ACC112 (cell line): ENCODE data around the gene VPS18.

Experiments used
- H2AFZ ChIP-seq: fragments of 200-600 bp; sonication (generic); one replicate; pipeline ENCODE4 v1.6.0; 2017; ENCODE audit warnings: antibody characterized with exemption, low read length; ENCODE audit not compliant: unreplicated experiment
- H3K27ac ChIP-seq: fragments of 200-600 bp; sonication (generic); 2 replicates; pipeline ENCODE4 v1.5.1; 2014; ENCODE audit warnings: low read depth, mild to moderate bottlenecking, antibody characterized with exemption, low read length, moderate library complexity
- H3K27me3 ChIP-seq: fragments of 200-600 bp; sonication (generic); 2 replicates; pipeline ENCODE4 v1.6.1; 2014; ENCODE audit warnings: mild to moderate bottlenecking, antibody characterized with exemption, low read length, moderate library complexity, mixed read lengths; ENCODE audit not compliant: insufficient read depth
- H3K36me3 ChIP-seq: fragments of 200-600 bp; sonication (generic); 2 replicates; pipeline ENCODE4 v1.6.1; 2016; ENCODE audit warnings: mild to moderate bottlenecking, antibody characterized with exemption, low read length, moderate library complexity, mixed read lengths; ENCODE audit not compliant: insufficient read depth
- H3K4me1 ChIP-seq: fragments of 200-600 bp; sonication (generic); one replicate; pipeline ENCODE4 v1.6.1; 2016; ENCODE audit warnings: low read length, mixed read lengths; ENCODE audit not compliant: insufficient read depth, unreplicated experiment, control insufficient read depth
- H3K4me3 ChIP-seq: fragments of 200-600 bp; sonication (generic); 2 replicates; pipeline ENCODE4 v1.5.1; 2014; ENCODE audit warnings: mild to moderate bottlenecking, low read depth, low read length
- H3K79me2 ChIP-seq: fragments of 200-600 bp; sonication (generic); one replicate; pipeline ENCODE4 v1.6.0; 2016; ENCODE audit warnings: low read length; ENCODE audit not compliant: control insufficient read depth, unreplicated experiment, insufficient read depth

Gene VPS18

DNA sequence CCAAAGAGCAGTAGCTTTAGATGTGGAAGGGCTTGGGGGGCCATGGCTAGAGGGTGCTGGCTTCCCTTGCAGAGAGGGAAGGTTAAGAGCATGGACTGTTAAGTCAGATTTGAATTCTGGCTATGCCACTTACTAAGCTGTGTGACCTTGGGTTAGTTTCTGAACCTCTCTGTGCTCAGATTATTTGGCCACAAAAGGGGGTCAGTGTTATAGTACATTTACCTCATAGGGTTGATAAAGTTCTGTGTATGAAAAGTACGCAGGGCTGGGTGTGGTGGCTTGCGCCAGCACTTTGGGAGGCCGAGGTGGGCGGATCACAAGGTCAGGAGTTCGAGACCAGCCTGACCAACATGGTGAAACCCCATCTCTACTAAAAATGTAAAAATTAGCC is 6.8 kb downstream of the VPS18 start:
- no peak overlapping the region for H3K4me3 ChIP-seq
- H3K79me2 ChIP-seq, result peaks cover 26% of the 10 kb centered on the region
- H3K27me3 ChIP-seq, result no peaks in the 10 kb centered on the region
- H3K27ac ChIP-seq, result no peak overlapping the region
- H3K36me3 ChIP-seq, result peaks cover 10% of the 10 kb centered on the region; the same call in 1 of the 2 replicates
- H3K4me1 ChIP-seq, result peaks cover 14% of the 10 kb centered on the region
- no peak overlapping the region for H2AFZ ChIP-seq

DNA sequence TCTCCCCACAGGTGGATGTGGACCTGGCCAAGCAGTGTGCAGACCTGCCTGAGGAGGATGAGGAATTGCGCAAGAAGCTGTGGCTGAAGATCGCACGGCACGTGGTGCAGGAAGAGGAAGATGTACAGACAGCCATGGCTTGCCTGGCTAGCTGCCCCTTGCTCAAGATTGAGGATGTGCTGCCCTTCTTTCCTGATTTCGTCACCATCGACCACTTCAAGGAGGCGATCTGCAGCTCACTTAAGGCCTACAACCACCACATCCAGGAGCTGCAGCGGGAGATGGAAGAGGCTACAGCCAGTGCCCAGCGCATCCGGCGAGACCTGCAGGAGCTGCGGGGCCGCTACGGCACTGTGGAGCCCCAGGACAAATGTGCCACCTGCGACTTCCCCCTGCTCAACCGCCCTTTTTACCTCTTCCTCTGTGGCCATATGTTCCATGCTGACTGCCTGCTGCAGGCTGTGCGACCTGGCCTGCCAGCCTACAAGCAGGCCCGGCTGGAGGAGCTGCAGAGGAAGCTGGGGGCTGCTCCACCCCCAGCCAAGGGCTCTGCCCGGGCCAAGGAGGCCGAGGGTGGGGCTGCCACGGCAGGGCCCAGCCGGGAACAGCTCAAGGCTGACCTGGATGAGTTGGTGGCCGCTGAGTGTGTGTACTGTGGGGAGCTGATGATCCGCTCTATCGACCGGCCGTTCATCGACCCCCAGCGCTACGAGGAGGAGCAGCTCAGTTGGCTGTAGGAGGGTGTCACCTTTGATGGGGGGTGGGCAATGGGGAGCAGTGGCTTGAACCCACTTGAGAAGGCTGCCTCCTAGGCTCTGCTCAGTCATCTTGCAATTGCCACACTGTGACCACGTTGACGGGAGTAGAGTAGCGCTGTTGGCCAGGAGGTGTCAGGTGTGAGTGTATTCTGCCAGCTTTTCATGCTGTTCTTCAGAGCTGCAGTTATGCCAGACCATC is 8.6 kb downstream of the VPS18 start:
- H3K4me1 ChIP-seq, result peaks cover 28% of the 10 kb centered on the region
- peaks cover 23% of the 10 kb centered on the region for H3K79me2 ChIP-seq
- H3K27ac ChIP-seq, result no peak overlapping the region
- H2AFZ ChIP-seq, result no peak overlapping the region
- H3K27me3 ChIP-seq, result no peaks in the 10 kb centered on the region
- peaks cover 10% of the 10 kb centered on the region; the same call in 1 of the 2 replicates for H3K36me3 ChIP-seq
- H3K4me3 ChIP-seq, result no peak overlapping the region

- Histone ChIP-seq H2AFZ (no peak overlapping the region), H3K79me2 (peaks cover 15% of the 10 kb centered on the region), H3K36me3 (peaks cover 10% of the 10 kb centered on the region; the same call in 1 of the 2 replicates), H3K27me3 (no peaks in the 10 kb centered on the region), H3K4me1 (peaks cover 31% of the 10 kb centered on the region), H3K27ac (no peak overlapping the region), H3K4me3 (no peak overlapping the region)
Measured at GRCh38 chr15:40904552-40905201, 10.4 kb downstream of the VPS18 start.

DNA sequence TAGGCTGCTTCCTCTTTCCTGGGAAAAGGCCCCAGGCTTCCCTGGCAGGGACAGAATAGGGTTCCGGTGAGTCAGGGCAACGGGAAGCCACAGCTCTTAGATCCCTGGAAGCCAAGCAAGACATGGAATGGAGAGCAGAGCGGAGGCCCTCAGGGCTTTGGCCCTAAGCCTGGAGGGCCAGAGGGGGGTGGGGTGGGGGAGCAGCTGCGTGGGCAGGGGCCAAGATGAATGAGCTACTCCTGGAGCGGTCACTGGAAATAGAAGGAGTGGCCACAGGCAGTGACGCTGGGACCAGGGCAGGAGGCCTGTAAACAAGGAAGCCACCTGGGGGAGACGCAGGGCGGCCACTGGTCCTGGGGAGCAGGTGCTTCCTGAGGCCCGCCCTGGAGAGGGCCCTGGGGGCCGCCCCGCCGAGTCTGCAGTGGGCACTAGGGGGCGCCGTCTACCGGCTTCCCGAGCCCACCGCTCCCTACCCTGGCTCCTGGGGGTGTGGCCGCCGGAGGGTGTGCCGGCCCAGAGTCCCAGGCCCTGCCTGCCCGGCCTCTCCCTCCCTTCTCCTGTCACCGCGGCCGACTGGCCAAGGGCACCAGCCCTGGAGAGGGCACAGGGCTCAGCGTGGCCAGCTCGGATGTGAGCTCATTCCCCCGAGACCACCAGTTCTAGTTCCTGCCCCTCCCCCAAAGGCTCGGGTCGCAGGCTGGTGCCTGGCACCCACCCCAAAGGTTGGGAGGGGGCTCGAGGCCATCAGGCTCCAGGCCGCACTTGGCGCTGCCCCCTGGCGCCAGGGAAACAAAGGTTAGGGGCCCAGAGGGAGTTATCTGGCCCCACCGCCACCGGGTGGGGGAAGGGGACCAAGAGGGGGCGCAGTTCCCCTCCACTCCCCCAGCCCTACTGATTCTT is 12.1 kb downstream of the VPS18 start:
- peak overlapping the region; percentile 70 for H3K4me3 ChIP-seq
- H3K79me2 ChIP-seq, result peaks cover 2% of the 10 kb centered on the region
- H3K36me3 ChIP-seq, result peaks cover 10% of the 10 kb centered on the region; the same call in 1 of the 2 replicates
- no peak overlapping the region for H2AFZ ChIP-seq
- H3K27ac ChIP-seq, result peak overlapping the region; percentile 73
- H3K4me1 ChIP-seq, result peaks cover 40% of the 10 kb centered on the region
- H3K27me3 ChIP-seq, result no peaks in the 10 kb centered on the region

DNA sequence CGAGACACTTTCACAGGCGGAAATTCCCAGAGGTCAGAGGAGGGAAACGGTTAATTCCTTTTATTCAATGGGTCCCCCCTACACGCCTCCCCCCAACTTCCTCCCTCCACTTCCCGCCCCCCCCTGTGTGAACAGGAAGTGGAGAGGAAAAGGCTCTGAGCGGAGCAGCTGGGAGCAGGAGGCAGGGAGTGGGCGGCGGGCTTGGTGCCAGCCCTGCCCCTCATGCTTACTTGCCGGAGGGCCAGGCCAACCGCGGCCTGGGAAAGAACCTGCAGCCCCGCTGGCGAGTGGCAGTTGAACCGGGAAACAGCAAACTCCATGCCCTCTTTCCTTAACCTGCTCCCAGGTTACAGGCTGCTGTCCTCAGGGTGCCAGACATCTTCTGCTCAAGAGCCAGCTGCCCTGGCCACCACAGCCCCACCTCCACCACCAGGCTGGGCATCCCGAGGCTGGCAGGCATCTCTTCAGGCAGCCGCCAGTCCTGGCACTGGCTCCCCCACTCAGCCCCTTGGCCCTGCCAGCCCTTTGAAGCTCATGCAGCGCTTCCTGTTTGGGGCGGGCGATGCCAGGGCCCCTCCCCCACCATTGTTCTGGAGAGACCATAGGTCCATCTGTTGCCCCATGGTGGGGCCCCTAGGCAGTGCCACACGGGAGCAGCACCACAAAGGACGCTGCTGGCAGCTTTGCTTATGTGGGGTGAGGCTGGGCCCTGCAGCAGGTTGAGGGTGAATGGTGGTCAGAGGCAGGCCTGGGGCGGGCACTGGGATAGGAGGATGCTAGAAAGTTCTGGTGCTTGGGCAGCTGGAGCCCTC is 12.9 kb downstream of the VPS18 start:
- Histone ChIP-seq H3K36me3 (peaks cover 10% of the 10 kb centered on the region; the same call in 1 of the 2 replicates), H3K27ac (peak overlapping the region; percentile 73), H3K27me3 (no peaks in the 10 kb centered on the region), H3K4me3 (peak overlapping the region; percentile 70), H2AFZ (no peak overlapping the region), H3K79me2 (no peaks in the 10 kb centered on the region), H3K4me1 (peaks cover 40% of the 10 kb centered on the region)

DNA sequence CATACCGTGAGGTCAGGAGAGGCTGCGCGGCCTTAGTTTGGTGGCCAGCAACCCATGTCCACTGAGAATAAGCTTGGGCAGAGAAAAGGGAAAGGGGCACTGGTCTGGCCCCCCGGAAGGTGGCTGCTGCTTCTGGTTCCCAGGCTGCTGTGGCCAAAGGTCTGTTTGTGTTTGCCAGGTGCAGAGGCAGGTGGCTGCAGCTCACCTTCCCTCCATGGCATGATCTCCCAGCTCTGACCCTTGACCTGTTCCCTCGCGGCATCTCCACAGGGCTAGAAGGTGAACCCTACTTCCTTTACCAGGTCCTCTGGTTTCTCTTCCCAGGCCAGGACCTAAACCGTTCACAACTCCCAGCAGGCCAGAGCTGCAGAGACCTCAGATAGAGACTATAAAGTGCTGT is 13.8 kb downstream of the VPS18 start:
- no peak overlapping the region for H2AFZ ChIP-seq
- H3K4me3 ChIP-seq, result no peak overlapping the region
- H3K4me1 ChIP-seq, result peaks cover 32% of the 10 kb centered on the region
- H3K36me3 ChIP-seq, result peaks cover 10% of the 10 kb centered on the region; the same call in 1 of the 2 replicates
- no peak overlapping the region for H3K27ac ChIP-seq
- H3K79me2 ChIP-seq, result no peaks in the 10 kb centered on the region
- no peaks in the 10 kb centered on the region for H3K27me3 ChIP-seq

DNA sequence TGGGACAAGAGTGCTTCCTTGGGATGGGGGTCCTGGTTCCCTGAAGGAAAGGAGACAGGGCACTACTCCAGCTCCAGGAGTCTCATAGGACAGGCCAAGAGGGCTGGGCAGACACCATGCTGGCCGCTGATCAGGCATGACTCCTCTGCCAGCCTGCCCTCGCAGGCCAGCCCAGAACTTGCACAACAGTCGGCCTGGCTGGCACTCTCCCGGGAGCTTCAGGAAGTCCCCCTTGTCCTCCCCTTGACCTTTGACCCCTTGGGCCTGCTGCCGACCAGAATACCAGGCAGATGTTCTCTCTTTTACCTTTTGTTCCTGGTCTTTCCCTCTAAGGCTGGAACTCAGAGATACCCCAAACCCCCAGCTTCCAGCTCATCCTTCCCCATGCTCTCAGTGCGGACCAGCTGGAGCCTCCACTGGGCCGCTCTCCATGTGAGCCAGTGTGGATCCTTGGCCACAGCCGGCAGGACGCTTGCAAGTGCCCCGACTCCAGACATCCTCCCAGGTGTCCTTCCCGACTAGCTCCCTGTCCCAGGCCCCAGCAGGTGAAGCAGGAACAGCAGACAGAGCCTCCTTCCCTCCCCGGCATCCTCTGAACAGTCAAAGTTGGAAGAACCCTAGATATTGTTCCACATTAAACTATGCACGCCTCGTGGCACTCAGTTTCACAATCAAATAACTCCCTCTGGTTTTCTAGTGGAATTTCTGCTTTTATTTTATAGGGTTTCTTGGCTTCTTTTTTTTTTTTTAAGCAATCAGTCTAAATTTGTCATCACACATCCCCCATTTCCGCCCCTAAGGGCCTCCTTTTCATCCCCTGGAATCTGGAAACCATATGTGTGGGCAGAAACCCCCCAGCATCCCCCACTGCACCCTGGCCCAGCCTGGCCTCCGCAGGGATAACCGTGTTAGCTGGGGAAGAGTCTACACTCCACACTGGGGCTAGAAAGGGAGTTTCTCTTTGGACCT is 15.7 kb downstream of the VPS18 start:
- no peak overlapping the region for H3K27ac ChIP-seq
- H3K27me3 ChIP-seq, result no peaks in the 10 kb centered on the region
- no peak overlapping the region for H2AFZ ChIP-seq
- no peak overlapping the region for H3K4me3 ChIP-seq
- no peaks in the 10 kb centered on the region for H3K36me3 ChIP-seq
- no peaks in the 10 kb centered on the region for H3K79me2 ChIP-seq
- peaks cover 32% of the 10 kb centered on the region for H3K4me1 ChIP-seq

- Histone ChIP-seq H3K27me3 (no peaks in the 10 kb centered on the region), H3K4me3 (no peak overlapping the region), H2AFZ (no peak overlapping the region), H3K36me3 (no peaks in the 10 kb centered on the region), H3K4me1 (peaks cover 25% of the 10 kb centered on the region), H3K79me2 (no peaks in the 10 kb centered on the region), H3K27ac (no peak overlapping the region)
Measured at GRCh38 chr15:40911141-40911540, 16.9 kb downstream of the VPS18 start.

- Histone ChIP-seq H3K27ac (no peak overlapping the region), H3K27me3 (no peaks in the 10 kb centered on the region), H3K4me1 (peaks cover 21% of the 10 kb centered on the region)
Measured at GRCh38 chr15:40911693-40912092, 17.4 kb downstream of the VPS18 start.

More at GRCh38 chr15:40911693-40912092, 17.4 kb downstream of the VPS18 start:
- Histone ChIP-seq H3K36me3 (no peaks in the 10 kb centered on the region), H3K79me2 (no peaks in the 10 kb centered on the region), H2AFZ (no peak overlapping the region), H3K4me3 (no peak overlapping the region)
